Measurements from ENCODE around the gene DAB1.

DNA sequence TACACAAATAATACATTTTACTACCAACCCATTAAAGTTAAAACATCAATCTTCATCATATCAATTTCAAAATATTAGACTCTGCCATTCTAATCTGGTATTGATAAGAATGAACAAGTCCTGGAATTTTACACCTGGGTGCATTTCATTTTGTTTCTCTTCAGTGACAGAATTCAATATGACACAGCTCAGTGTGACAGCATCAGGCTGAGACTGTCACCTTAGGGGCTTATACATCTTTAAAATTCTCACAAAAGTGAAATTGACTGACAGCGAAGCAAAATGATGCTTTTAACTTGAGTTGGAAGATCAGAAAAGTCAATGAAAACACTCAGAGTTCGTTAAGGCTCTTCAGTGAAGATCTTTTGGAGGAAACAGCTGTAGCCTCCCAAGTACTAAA, 213.0 kb downstream of the DAB1 start:
- TF ChIP-seq POLR2A (IDR thresholded peaks at IDR 0.05) (no peak), CTCF (IDR thresholded peaks at IDR 0.05) (no peak)
